K562 (cell line): ENCODE measurements around the gene TPRG1L. TPM values are rescaled to one million over a fixed set of nuclear protein-coding genes. Genes with fewer than 3 reads are reported as not detected.
A peak's percentile ranks its signal among the peaks of the same experiment; 100 is the strongest.

Experiments used
- HDAC1 ChIP-seq, 2 experiments: fragments of 450-650 bp; IDR thresholded peaks; 2 replicates each; pipeline ENCODE4 v1.6.1; 2016 to 2017; ENCODE audit warnings: inconsistent platforms in 1 of 2, mild to moderate bottlenecking in 1 of 2, moderate library complexity in 1 of 2
- JUN ChIP-seq, 2 experiments: sonication (generic) in 1 of 2; formaldehyde crosslinking in 1 of 2; IDR thresholded peaks; 2 replicates each; pipeline versions ENCODE4 v1.6.1 to v1.8.0; 2012 to 2022; ENCODE audit warnings: borderline replicate concordance in 2 of 2, mild to moderate bottlenecking in 2 of 2, improper control_type of control experiment in 1 of 2, low read depth in 1 of 2, low read length in 1 of 2, missing genetic modification reagents in 1 of 2
- KDM2B ChIP-seq: fragments of 250-450 bp; sonication (Bioruptor Pico); IDR thresholded peaks from 2 replicates; pipeline ENCODE4 v1.8.0; 2021; ENCODE audit warnings: mild to moderate bottlenecking, moderate library complexity
- KDM4B ChIP-seq, 2 experiments: fragments of 450-650 bp in 1 of 2; sonication (generic) in 1 of 2; IDR thresholded peaks; 2 replicates each; pipeline ENCODE4 v1.6.1; 2016 to 2017; ENCODE audit warnings: borderline replicate concordance in 2 of 2, antibody characterized with exemption in 1 of 2, low read depth in 1 of 2, mild to moderate bottlenecking in 1 of 2
- NCOA2 ChIP-seq, 2 experiments: fragments of 450-650 bp; IDR thresholded peaks; 2 replicates each; pipeline ENCODE4 v1.6.1; 2018; ENCODE audit warnings: mild to moderate bottlenecking in 2 of 2, moderate library complexity in 1 of 2; ENCODE audit not compliant: partially characterized antibody in 2 of 2
- POLR2H ChIP-seq: IDR thresholded peaks from 2 replicates; pipeline ENCODE4 v1.6.1; 2016; ENCODE audit warnings: missing genetic modification characterization, low read depth, mild to moderate bottlenecking, control low read depth, missing compliant biosample characterization, moderate library complexity
- SIN3A ChIP-seq, 2 experiments: fragments of 150-350 bp in 1 of 2; IDR thresholded peaks; 2 replicates each; pipeline ENCODE4 v1.6.1; 2011 to 2016; ENCODE audit warnings: borderline replicate concordance in 2 of 2, low read depth in 2 of 2, low read length in 2 of 2, mild to moderate bottlenecking in 2 of 2, moderate library complexity in 2 of 2; ENCODE audit not compliant: control insufficient read depth in 1 of 2
- WHSC1 ChIP-seq: IDR thresholded peaks from one replicate; pipeline ENCODE4 v1.6.1; 2012; ENCODE audit warnings: low read length, control low read depth, inconsistent platforms
- ZKSCAN3 ChIP-seq: fragments of 250-450 bp; sonication (Bioruptor Pico); IDR thresholded peaks from 2 replicates; pipeline ENCODE4 v1.4.0; 2020
- ZNF12 ChIP-seq: sonication (generic); formaldehyde crosslinking; IDR thresholded peaks from 2 replicates; pipeline ENCODE4 v1.4.0; 2020; ENCODE audit warnings: mild to moderate bottlenecking, missing genetic modification reagents
- ZNF583 ChIP-seq: fragments of 250-450 bp; sonication (Bioruptor Pico); IDR thresholded peaks from 2 replicates; pipeline ENCODE4 v1.4.0; 2020
- polyA plus RNA-seq, 8 experiments: library from polyadenylated mRNA; depleted of rRNA in 4 of 8; stranded (reverse) in 5 of 8; unstranded in 3 of 8; fragments of >200 nt; fragmentation: Nextera tagmentation in 2 of 8; fragmentation: Illumina TruSeq in 1 of 8; extraction: Ambion mirVana in 2 of 8; extraction: Trizol in 1 of 8; gene quantifications; 2 replicates each; pipeline versions ENCODE4 v1.2.1 to v1.2.3, GENCODE V29; 2011 to 2014; ENCODE audit warnings: inconsistent platforms in 1 of 8, missing spikeins in 1 of 8
- total RNA-seq, 7 experiments: library from RNA; depleted of rRNA in 6 of 7; stranded (reverse); fragments of >200 nt in 6 of 7; fragmentation: Illumina TruSeq in 2 of 7; extraction: Trizol in 2 of 7; gene quantifications; 2 replicates each; pipeline versions ENCODE4 v1.2.1 to v1.2.3, GENCODE V29; 2011 to 2021; ENCODE audit warnings: low replicate concordance in 1 of 7
- TF ChIP-seq, protein P1 (sequence below): fragments of 450-650 bp; IDR thresholded peaks from 2 replicates; pipeline ENCODE4 v1.6.1; 2016; ENCODE audit warnings: mild to moderate bottlenecking, moderate library complexity
- TF ChIP-seq, protein P2 (sequence below): fragments of 250-450 bp; sonication (Bioruptor Pico); IDR thresholded peaks from 2 replicates; pipeline ENCODE4 v1.6.1; 2021; ENCODE audit warnings: mild to moderate bottlenecking

Gene TPRG1L
- total and polyA plus RNA-seq, 9 of the 15 experiments (the other 6 are each of a cell fraction or from before 2014, with no cell fraction given): 1.6 to 11.0 (median 6.2) TPM

DNA sequence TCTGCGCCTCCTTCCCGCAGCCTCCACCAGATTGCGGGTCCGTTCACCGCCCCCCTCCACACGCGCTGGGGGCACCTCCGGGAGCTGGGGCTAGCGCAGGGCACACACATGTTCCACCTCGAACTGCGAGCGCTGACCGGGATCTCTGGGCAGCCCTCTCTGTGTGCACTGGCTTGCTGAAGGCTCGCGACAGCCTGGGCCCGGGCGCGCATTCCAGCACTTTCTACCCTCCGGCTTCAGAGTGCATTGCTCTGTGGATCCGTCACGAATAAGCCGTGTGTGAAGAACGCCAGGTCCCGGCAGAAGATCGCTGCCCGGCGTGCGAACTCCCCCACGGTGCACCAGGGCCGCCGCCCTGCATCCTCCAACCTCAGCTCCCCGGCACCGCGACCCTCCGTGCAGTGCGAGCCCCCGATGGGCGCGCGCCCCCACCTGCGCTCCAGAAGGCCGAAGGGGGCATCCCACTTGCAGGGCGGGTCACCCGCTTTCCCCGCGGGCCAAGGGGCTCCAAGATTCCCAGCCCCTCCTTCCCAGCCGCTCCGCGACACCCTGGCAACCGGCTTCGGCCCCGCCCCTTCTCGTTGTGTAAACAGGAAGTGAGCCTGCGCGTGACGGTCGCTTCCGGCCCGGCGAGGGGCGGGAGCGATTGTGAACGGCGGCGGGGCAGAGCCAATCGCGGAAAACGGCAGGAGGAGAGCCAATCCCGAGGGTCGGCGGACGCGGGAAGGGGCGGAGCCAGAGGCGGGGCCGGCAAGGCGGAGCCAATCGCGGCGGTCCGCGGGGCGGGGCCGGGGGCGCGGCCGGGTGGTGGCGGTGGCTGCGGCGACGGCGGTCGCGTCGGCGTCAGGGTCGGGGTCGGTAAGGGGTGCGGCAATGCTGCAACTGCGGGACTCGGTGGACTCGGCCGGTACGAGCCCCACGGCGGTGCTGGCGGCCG, at the start of gene TPRG1L (continued):
- TF ChIP-seq, protein P1, sequence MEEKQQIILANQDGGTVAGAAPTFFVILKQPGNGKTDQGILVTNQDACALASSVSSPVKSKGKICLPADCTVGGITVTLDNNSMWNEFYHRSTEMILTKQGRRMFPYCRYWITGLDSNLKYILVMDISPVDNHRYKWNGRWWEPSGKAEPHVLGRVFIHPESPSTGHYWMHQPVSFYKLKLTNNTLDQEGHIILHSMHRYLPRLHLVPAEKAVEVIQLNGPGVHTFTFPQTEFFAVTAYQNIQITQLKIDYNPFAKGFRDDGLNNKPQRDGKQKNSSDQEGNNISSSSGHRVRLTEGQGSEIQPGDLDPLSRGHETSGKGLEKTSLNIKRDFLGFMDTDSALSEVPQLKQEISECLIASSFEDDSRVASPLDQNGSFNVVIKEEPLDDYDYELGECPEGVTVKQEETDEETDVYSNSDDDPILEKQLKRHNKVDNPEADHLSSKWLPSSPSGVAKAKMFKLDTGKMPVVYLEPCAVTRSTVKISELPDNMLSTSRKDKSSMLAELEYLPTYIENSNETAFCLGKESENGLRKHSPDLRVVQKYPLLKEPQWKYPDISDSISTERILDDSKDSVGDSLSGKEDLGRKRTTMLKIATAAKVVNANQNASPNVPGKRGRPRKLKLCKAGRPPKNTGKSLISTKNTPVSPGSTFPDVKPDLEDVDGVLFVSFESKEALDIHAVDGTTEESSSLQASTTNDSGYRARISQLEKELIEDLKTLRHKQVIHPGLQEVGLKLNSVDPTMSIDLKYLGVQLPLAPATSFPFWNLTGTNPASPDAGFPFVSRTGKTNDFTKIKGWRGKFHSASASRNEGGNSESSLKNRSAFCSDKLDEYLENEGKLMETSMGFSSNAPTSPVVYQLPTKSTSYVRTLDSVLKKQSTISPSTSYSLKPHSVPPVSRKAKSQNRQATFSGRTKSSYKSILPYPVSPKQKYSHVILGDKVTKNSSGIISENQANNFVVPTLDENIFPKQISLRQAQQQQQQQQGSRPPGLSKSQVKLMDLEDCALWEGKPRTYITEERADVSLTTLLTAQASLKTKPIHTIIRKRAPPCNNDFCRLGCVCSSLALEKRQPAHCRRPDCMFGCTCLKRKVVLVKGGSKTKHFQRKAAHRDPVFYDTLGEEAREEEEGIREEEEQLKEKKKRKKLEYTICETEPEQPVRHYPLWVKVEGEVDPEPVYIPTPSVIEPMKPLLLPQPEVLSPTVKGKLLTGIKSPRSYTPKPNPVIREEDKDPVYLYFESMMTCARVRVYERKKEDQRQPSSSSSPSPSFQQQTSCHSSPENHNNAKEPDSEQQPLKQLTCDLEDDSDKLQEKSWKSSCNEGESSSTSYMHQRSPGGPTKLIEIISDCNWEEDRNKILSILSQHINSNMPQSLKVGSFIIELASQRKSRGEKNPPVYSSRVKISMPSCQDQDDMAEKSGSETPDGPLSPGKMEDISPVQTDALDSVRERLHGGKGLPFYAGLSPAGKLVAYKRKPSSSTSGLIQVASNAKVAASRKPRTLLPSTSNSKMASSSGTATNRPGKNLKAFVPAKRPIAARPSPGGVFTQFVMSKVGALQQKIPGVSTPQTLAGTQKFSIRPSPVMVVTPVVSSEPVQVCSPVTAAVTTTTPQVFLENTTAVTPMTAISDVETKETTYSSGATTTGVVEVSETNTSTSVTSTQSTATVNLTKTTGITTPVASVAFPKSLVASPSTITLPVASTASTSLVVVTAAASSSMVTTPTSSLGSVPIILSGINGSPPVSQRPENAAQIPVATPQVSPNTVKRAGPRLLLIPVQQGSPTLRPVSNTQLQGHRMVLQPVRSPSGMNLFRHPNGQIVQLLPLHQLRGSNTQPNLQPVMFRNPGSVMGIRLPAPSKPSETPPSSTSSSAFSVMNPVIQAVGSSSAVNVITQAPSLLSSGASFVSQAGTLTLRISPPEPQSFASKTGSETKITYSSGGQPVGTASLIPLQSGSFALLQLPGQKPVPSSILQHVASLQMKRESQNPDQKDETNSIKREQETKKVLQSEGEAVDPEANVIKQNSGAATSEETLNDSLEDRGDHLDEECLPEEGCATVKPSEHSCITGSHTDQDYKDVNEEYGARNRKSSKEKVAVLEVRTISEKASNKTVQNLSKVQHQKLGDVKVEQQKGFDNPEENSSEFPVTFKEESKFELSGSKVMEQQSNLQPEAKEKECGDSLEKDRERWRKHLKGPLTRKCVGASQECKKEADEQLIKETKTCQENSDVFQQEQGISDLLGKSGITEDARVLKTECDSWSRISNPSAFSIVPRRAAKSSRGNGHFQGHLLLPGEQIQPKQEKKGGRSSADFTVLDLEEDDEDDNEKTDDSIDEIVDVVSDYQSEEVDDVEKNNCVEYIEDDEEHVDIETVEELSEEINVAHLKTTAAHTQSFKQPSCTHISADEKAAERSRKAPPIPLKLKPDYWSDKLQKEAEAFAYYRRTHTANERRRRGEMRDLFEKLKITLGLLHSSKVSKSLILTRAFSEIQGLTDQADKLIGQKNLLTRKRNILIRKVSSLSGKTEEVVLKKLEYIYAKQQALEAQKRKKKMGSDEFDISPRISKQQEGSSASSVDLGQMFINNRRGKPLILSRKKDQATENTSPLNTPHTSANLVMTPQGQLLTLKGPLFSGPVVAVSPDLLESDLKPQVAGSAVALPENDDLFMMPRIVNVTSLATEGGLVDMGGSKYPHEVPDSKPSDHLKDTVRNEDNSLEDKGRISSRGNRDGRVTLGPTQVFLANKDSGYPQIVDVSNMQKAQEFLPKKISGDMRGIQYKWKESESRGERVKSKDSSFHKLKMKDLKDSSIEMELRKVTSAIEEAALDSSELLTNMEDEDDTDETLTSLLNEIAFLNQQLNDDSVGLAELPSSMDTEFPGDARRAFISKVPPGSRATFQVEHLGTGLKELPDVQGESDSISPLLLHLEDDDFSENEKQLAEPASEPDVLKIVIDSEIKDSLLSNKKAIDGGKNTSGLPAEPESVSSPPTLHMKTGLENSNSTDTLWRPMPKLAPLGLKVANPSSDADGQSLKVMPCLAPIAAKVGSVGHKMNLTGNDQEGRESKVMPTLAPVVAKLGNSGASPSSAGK: no peak
- TF ChIP-seq WHSC1 (no peak), JUN (IDR thresholded peaks at IDR 0.05; ENCODE audit: borderline replicate concordance, low read depth, low read length) (no peak), JUN (CRISPR knock-in tag; IDR thresholded peaks at IDR 0.05; ENCODE audit: borderline replicate concordance) (no peak), KDM2B (CRISPR knock-in tag) (peak; percentile 94), POLR2H (tag) (no peak), SIN3A (IDR thresholded peaks at IDR 0.05; ENCODE audit: borderline replicate concordance in 2 of 2, control insufficient read depth in 1 of 2, low read depth in 2 of 2, low read length in 2 of 2) (peak; percentile 81 to 91; a peak in 3 of 4 replicates), HDAC1 (IDR thresholded peaks at IDR 0.05) (peak in 1 of 2 experiments; percentile 91; a peak in 2 of 4 replicates), ZNF12 (CRISPR knock-in tag) (no peak), ZKSCAN3 (CRISPR knock-in tag) (no peak), KDM4B (IDR thresholded peaks at IDR 0.05; ENCODE audit: borderline replicate concordance in 2 of 2, low read depth in 1 of 2) (peak in 1 of 2 experiments; percentile 71; a peak in 1 of 4 replicates), ZNF583 (CRISPR knock-in tag) (no peak), NCOA2 (IDR thresholded peaks at IDR 0.05; ENCODE audit: partially characterized antibody in 2 of 2) (no peak)
- TF ChIP-seq, protein P2, sequence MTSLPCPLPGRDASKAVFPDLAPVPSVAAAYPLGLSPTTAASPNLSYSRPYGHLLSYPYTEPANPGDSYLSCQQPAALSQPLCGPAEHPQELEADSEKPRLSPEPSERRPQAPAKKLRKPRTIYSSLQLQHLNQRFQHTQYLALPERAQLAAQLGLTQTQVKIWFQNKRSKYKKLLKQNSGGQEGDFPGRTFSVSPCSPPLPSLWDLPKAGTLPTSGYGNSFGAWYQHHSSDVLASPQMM (CRISPR knock-in tag): no peak
